NB4 (cell line): ENCODE results near the gene TMEM89.
A peak's percentile ranks its signal among the peaks of the same experiment; 100 is the strongest.

Experiments used
- DNase-seq: peaks from one replicate; pipeline ENCODE4 v3.0.0; 2010; ENCODE audit warnings: low read depth
- H3K4me3 ChIP-seq: one replicate; pipeline ENCODE4 v1.5.1; 2011; ENCODE audit warnings: mild to moderate bottlenecking, low read depth, low read length, moderate library complexity
- CTCF ChIP-seq: IDR thresholded peaks from one replicate; pipeline ENCODE4 v1.5.1; 2012; ENCODE audit warnings: low read depth, low read length
- MAX ChIP-seq: IDR thresholded peaks from 2 replicates; pipeline ENCODE4 v1.6.1; 2011; ENCODE audit warnings: low read depth, low read length
- MYC ChIP-seq: IDR thresholded peaks from 2 replicates; pipeline ENCODE4 v1.6.1; 2011; ENCODE audit warnings: low read depth, low read length
- POLR2A ChIP-seq: IDR thresholded peaks from 2 replicates; pipeline ENCODE4 v1.6.1; 2011; ENCODE audit warnings: mild to moderate bottlenecking; ENCODE audit not compliant: insufficient read length; ENCODE audit errors: extremely low read depth

TMEM89 gene

GRCh38 chr3:48596157-48596556, 25.4 kb downstream of the TMEM89 start:
- DNase-seq, result no peak
- TF ChIP-seq MAX (no peak), CTCF (no peak), MYC (no peak), POLR2A (no peak)
- H3K4me3 ChIP-seq, result no peak overlapping the region

- H3K4me3 ChIP-seq, result no peak overlapping the region
- peak; percentile 59 for DNase-seq
- TF ChIP-seq MAX (no peak), CTCF (no peak), POLR2A (no peak), MYC (no peak)
Observed at GRCh38 chr3:48595526-48596121, 25.9 kb downstream of the TMEM89 start.

GRCh38 chr3:48595075-48595525, 26.5 kb downstream of the TMEM89 start, which contains the start of gene COL7A1:
TSS of gene COL7A1 (minus strand) at chr3:48595329. CDS start at chr3:48595159, 170 bp downstream.
- no peak within 1 kb of the TSS for H3K4me3 ChIP-seq
- DNase-seq, result no peak
- TF ChIP-seq MYC (no peak), MAX (no peak), CTCF (no peak), POLR2A (no peak)

DNA sequence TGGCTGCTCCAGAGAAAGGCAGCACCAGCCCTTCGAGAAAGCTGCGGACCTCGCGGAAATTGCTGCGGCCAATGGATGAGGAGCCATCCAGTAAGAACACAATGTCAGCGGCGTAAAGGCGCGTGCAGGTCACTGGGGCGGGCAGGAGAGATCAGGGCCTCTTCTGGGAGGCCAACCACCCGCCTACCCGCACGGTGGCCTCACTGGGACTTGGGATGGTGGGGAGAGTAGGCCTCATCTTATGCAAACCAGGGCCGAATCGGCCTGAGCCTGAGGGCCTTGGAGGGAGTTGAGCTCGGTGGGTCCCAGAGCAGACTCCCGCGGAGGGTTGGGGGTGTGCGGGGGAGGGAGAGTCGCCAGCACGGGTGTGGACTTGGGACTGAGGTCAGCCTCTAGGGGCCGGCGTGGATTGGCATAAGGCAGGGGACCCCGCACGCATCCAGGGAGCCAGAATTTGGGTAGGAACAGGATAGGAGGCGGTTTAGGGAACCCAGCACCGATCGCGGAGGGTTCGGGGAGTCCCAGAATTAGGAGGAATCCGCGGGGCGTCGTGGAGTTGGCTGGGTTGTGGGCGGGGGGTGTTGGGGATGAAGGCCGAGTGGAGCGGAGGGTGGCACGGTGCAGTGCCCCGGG, 27.0 kb downstream of the TMEM89 start:
- no peak for TF ChIP-seq POLR2A
- TF ChIP-seq MAX, result no peak
- TF ChIP-seq CTCF, result no peak
- no peak for TF ChIP-seq MYC
- H3K4me3 ChIP-seq, result no peak overlapping the region
- no peak for DNase-seq

- DNase-seq, result no peak
- H3K4me3 ChIP-seq, result no peak overlapping the region
- no peak for TF ChIP-seq POLR2A
- no peak for TF ChIP-seq MYC
- TF ChIP-seq MAX, result no peak
- TF ChIP-seq CTCF, result no peak
Observed at GRCh38 chr3:48593337-48593736, 28.2 kb downstream of the TMEM89 start.
